Activated CD4-positive, alpha-beta T cell treated with anti-CD3 and anti-CD28 coated beads, Interleukin-2, amount 10 ng/mL, durations not matched to agents 24 days and 14 days (primary cell): ENCODE data around the gene APC2. TPM values are rescaled to one million over a fixed set of nuclear protein-coding genes. Genes with fewer than 3 reads are reported as not detected.
"Not testable (repeated sequence)": the region's sequence is repeated elsewhere in the genome, so short reads cannot be mapped to it uniquely, and the experiment has no call there.

Source experiments
- DNase-seq: peaks from one replicate; pipeline ENCODE4 v3.0.0; 2022
- H3K27ac Mint-ChIP-seq: one replicate; pipeline ENCODE4 v1.8.0; 2022; ENCODE audit warnings: mild to moderate bottlenecking, mixed read lengths
- H3K27me3 Mint-ChIP-seq: one replicate; pipeline ENCODE4 v1.8.0; 2022; ENCODE audit warnings: mixed read lengths
- H3K36me3 Mint-ChIP-seq: one replicate; pipeline ENCODE4 v1.8.0; 2022; ENCODE audit warnings: low read depth, mild to moderate bottlenecking, mixed read lengths
- H3K4me1 Mint-ChIP-seq: one replicate; pipeline ENCODE4 v1.8.0; 2021; ENCODE audit warnings: mixed read lengths
- H3K4me3 Mint-ChIP-seq: one replicate; pipeline ENCODE4 v1.8.0; 2022; ENCODE audit warnings: mild to moderate bottlenecking, moderate library complexity, mixed read lengths
- H3K9me3 Mint-ChIP-seq: one replicate; pipeline ENCODE4 v1.8.0; 2021; ENCODE audit warnings: mixed read lengths
- intact Hi-C: fragments of 100-400 bp; cut with micrococcal nuclease; formaldehyde crosslinking; loops from one replicate; pipeline ENCODE4 v1.15.1; 2023
- total RNA-seq: library from RNA; stranded (reverse); gene quantifications from 2 replicates; pipeline ENCODE4 v1.2.3, GENCODE V29; 2022

The APC2 gene
- total RNA-seq, 1 donor from 2014 or later = 0.16 TPM

GRCh38 chr19:1429750-1430149 lies 20.2 kb upstream of the APC2 start:
- intact Hi-C loops = no loop called here
- Mint-ChIP-seq H3K27ac (no peak overlapping the region), H3K27me3 (no peaks in the 10 kb centered on the region), H3K4me1 (no peaks in the 10 kb centered on the region), H3K4me3 (no peak overlapping the region), H3K36me3 (peaks cover 30% of the 10 kb centered on the region), H3K9me3 (no peaks in the 10 kb centered on the region)
- DNase-seq = no peak

DNA sequence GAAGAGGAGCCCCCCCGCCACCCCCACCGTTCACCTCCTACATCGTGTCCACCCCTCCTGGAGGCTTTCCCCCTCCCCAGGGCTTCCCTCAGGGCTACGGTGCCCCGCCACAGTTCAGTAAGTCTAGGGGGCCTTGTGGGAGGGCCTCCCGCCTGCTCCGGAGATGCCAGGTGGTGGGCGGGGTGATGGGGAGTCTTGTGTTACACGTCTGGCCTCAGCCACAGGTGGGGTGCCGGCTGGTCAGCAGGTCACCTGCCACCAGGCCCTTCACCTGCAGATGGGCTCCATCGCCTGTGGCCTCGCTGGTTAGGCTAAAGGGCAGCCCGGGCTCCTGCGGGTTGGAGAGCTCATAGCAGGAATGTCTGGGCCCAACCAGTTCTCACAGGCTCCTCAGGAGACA lies 19.7 kb upstream of the APC2 start:
- peaks cover 27% of the 10 kb centered on the region for H3K36me3 Mint-ChIP-seq
- no peak overlapping the region for H3K4me3 Mint-ChIP-seq
- no peaks in the 10 kb centered on the region for H3K4me1 Mint-ChIP-seq
- DNase-seq = no peak
- H3K9me3 Mint-ChIP-seq = no peaks in the 10 kb centered on the region
- intact Hi-C loops = no loop called here
- H3K27ac Mint-ChIP-seq = no peak overlapping the region
- H3K27me3 Mint-ChIP-seq = no peaks in the 10 kb centered on the region

- Mint-ChIP-seq H3K4me3 (no peak overlapping the region), H3K27ac (no peak overlapping the region), H3K36me3 (peaks cover 27% of the 10 kb centered on the region), H3K4me1 (no peaks in the 10 kb centered on the region), H3K27me3 (no peaks in the 10 kb centered on the region), H3K9me3 (no peaks in the 10 kb centered on the region)
- intact Hi-C loops = no loop called here
- DNase-seq = no peak
Observed at GRCh38 chr19:1431759-1432506, 18.0 kb upstream of the APC2 start.

DNA sequence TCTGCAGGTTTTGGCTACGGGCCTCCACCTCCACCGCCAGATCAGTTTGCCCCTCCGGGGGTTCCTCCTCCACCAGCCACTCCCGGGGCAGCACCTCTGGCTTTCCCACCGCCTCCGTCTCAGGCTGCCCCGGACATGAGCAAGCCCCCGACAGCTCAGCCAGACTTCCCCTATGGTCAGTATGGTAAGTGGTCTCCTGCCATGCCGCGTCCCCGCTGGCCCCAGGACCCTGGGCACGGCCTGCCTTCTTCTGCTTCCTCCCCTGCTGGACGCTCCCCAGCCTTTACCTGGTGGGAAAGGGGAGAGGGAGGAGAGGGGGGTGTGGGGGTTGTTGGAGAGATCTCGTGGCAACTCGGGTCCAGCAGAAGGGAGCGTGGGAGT lies 17.4 kb upstream of the APC2 start:
- Mint-ChIP-seq H3K4me3 (no peak overlapping the region), H3K4me1 (peaks cover under 1% of the 10 kb centered on the region), H3K27me3 (no peaks in the 10 kb centered on the region), H3K36me3 (peaks cover 27% of the 10 kb centered on the region), H3K27ac (no peak overlapping the region), H3K9me3 (no peaks in the 10 kb centered on the region)
- intact Hi-C loops = no loop called here
- DNase-seq = no peak

DNA sequence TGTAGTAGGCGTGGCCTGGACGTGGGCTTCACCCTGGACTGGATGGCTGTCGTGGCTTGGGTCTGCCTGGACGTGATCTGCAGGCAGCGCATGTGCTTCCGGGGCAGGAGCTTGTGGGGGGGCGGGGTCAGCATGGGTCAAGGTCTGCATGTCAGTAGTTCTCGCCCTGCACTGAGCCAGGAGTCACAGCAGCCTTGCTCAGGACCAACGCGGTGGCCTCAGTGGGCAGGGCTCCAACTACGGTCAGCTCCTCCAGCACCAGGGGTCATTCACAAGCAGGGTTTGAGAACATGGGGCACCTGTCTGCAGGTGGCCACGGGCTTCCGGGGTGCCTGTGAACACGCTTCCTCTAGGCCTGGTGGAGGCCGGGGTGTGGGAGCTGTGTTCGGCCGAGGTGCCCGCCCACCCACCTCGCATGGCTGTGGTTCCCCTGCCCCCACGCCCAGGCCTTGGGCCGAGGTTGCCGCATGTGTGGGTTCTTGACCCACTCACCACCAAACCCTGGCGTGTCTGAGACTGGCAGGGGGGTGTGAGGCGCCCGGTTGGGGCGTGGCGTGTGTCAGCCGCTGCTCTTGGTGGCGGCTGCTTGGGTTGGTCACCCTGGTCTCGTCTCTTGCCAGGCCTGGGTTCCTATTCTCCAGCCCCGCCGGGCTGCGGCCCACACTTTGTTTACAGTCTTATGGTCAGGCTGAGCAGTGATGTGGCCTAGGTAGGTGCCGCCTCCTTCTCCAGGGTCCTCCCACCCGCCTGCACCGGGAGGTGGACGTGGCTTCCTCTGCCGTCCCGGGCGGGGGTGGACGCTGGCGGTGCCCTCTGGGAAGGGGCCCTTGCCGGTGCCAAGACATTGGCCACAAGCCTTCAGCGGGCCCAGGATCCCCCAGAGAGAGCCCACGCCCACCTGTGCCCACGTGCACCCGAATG lies 16.5 kb upstream of the APC2 start:
- Mint-ChIP-seq H3K27ac (no peak overlapping the region), H3K36me3 (peaks cover 26% of the 10 kb centered on the region), H3K4me3 (no peak overlapping the region), H3K4me1 (peaks cover 8% of the 10 kb centered on the region), H3K27me3 (no peaks in the 10 kb centered on the region), H3K9me3 (no peaks in the 10 kb centered on the region)
- DNase-seq = no peak
- intact Hi-C loops = no loop called here

DNA sequence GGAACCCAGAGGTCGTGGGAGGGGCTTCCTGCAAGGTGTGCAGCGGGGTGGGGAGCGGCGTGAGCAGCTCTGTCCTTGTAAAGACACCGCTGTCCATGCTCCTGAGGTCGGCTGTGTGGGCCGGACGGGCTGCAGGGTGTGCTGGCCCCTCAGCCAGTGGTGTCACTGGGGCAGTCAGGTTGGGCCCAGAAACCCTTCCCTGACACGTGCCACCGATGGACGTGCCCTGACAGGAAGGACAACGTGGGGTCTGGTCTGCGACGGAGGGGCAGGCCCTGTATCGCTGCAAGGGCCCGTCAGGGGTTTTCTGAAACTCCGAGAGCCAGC lies 15.9 kb upstream of the APC2 start:
- Mint-ChIP-seq H3K9me3 (no peaks in the 10 kb centered on the region), H3K4me3 (no peak overlapping the region), H3K4me1 (peaks cover 8% of the 10 kb centered on the region), H3K27me3 (no peaks in the 10 kb centered on the region), H3K27ac (no peak overlapping the region), H3K36me3 (peaks cover 28% of the 10 kb centered on the region)
- intact Hi-C loops = no loop called here
- DNase-seq = no peak

GRCh38 chr19:1434577-1435060 lies 15.3 kb upstream of the APC2 start:
- no peaks in the 10 kb centered on the region for H3K9me3 Mint-ChIP-seq
- H3K4me3 Mint-ChIP-seq = no peak overlapping the region
- DNase-seq = no peak
- H3K4me1 Mint-ChIP-seq = peaks cover 9% of the 10 kb centered on the region
- H3K27ac Mint-ChIP-seq = no peak overlapping the region
- H3K36me3 Mint-ChIP-seq = peaks cover 34% of the 10 kb centered on the region
- intact Hi-C loops = loop anchor here (5.0 kb wide), 1 partner anchor 43 kb away; the partner anchor contains the start of gene C19orf25
- H3K27me3 Mint-ChIP-seq = no peaks in the 10 kb centered on the region

GRCh38 chr19:1435378-1435989 lies 14.4 kb upstream of the APC2 start:
- Mint-ChIP-seq H3K9me3 (no peaks in the 10 kb centered on the region), H3K4me3 (no peak overlapping the region), H3K27ac (no peak overlapping the region), H3K27me3 (no peaks in the 10 kb centered on the region), H3K36me3 (peaks cover 39% of the 10 kb centered on the region), H3K4me1 (peaks cover 13% of the 10 kb centered on the region)
- no peak for DNase-seq
- intact Hi-C loops = loop anchor here (5.0 kb wide), 1 partner anchor 42 kb away; the partner anchor contains the start of gene C19orf25

- Mint-ChIP-seq H3K4me1 (peaks cover 16% of the 10 kb centered on the region), H3K9me3 (no peaks in the 10 kb centered on the region), H3K27me3 (no peaks in the 10 kb centered on the region), H3K4me3 (peak overlapping the region; percentile 93), H3K36me3 (peaks cover 49% of the 10 kb centered on the region), H3K27ac (no peak overlapping the region)
- intact Hi-C loops = loop anchor here (1.0 to 5.0 kb wide), 2 partner anchors 30 to 40 kb away; partner anchors contain the start of genes C19orf25 and DAZAP1
- no peak for DNase-seq
Observed at GRCh38 chr19:1437609-1438008, 12.3 kb upstream of the APC2 start.

DNA sequence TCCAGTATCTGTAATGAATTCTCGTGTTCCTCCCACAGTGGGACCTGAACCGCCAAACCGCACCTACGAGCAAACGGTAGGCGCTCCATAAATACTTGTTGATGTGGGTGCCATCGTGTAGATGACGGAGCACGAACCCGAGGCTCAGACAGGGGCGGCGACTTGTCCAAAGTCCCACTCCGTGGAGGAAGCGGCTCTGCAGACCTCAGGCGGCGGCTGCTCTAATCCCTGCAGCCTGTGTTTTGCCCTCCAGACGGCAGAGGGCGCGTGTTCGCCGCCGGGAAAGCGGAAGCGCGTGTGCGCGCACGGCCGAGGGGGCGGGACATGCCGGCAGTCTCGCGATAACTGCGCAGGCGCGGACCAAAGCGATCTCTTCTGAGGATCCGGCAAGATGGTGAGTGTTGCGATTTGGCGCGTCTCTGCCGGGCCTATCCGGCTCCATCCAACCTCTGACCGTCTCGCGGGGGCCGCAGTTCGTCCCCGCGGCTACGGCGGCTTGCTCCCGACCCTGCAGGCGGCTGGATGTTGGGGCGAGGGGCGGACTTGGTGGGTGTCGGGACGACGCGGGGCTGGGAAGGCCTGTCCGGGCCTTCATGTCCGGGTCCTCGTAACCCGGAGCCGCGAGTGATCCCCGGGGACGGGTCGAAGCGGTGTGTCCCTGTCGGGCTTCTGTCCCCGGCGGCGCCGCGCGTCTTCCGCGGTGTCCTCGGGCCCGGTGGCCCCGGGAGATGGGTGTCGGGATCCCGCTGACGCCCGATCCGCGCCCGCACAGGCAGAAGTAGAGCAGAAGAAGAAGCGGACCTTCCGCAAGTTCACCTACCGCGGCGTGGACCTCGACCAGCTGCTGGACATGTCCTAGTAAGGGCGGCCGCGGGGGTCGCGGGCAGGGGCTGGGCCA lies 11.6 kb upstream of the APC2 start, which contains the start of gene RPS15:
TSS of gene RPS15 (plus strand) at position 362 of the 898 bp plus-strand sequence. CDS start at position 392, 30 bp downstream.
- DNase-seq = peak; percentile 99
- Mint-ChIP-seq H3K36me3 (peaks cover 47% of the 10 kb centered on the region), H3K27me3 (no peaks in the 10 kb centered on the region), H3K27ac (peak within 1 kb of the TSS; percentile 100), H3K4me1 (peaks cover 18% of the 10 kb centered on the region), H3K4me3 (peak within 1 kb of the TSS; percentile 93), H3K9me3 (no peaks in the 10 kb centered on the region)
- intact Hi-C loops = loop anchor here (1.0 to 5.0 kb wide), 2 partner anchors 31 to 39 kb away; partner anchors contain the start of genes C19orf25 and DAZAP1

- no peaks in the 10 kb centered on the region for H3K27me3 Mint-ChIP-seq
- intact Hi-C loops = loop anchor here (1.0 to 5.0 kb wide), 2 partner anchors 32 to 38 kb away; partner anchors contain the start of genes C19orf25 and DAZAP1
- H3K27ac Mint-ChIP-seq = peak overlapping the region; percentile 83
- no peak for DNase-seq
- H3K9me3 Mint-ChIP-seq = no peaks in the 10 kb centered on the region
- peaks cover 18% of the 10 kb centered on the region for H3K4me1 Mint-ChIP-seq
- peaks cover 47% of the 10 kb centered on the region for H3K36me3 Mint-ChIP-seq
- peak overlapping the region; percentile 93 for H3K4me3 Mint-ChIP-seq
Observed at GRCh38 chr19:1438933-1439354, 11.0 kb upstream of the APC2 start.

GRCh38 chr19:1439525-1440417 lies 10.2 kb upstream of the APC2 start:
- H3K4me3 Mint-ChIP-seq = peak overlapping the region; percentile 93
- H3K27ac Mint-ChIP-seq = peak overlapping the region; percentile 83
- H3K4me1 Mint-ChIP-seq = peaks cover 21% of the 10 kb centered on the region
- not testable (repeated sequence) for DNase-seq, H3K27me3 Mint-ChIP-seq, H3K9me3 Mint-ChIP-seq
- H3K36me3 Mint-ChIP-seq = peaks cover 47% of the 10 kb centered on the region
- intact Hi-C loops = loop anchor here (5.0 kb wide), 1 partner anchor 38 kb away; the partner anchor contains the start of gene C19orf25
